ENCODE data around the gene PTPRF.

The PTPRF gene

GRCh38 chr1:43650310-43651085 is 119.8 kb downstream of the PTPRF start:
- H3K36me3 ChIP-seq (ENCODE audit: control insufficient read depth in 5 of 5, insufficient read depth in 5 of 5, low read length in 5 of 5), result peaks cover 11 to 25% (median 19%) of the 10 kb centered on the region in 5 donors
- H3K27ac ChIP-seq (ENCODE audit: low read depth, low read length), result peak overlapping the region; percentile 75
- H3K27me3 ChIP-seq (ENCODE audit: control insufficient read depth in 5 of 5, insufficient read depth in 4 of 5, low read length in 5 of 5), result no peaks in the 10 kb centered on the region
- H3K9ac ChIP-seq (ENCODE audit: low read length in 5 of 5), result peak overlapping the region; percentile 69 to 90 (median 88)
- peaks cover 5 to 35% (median 26%) of the 10 kb centered on the region in 5 donors for H3K4me1 ChIP-seq (ENCODE audit: control insufficient read depth in 5 of 5, insufficient read depth in 5 of 5, low read length in 5 of 5)
- H3K9me3 ChIP-seq (ENCODE audit: control insufficient read depth in 5 of 5, low read length in 5 of 5), result no peaks in the 10 kb centered on the region
- peak overlapping the region; percentile 83 to 97 (median 88) for H3K4me3 ChIP-seq (ENCODE audit: low read depth in 1 of 5, low read length in 5 of 5)

GRCh38 chr1:43651188-43651587 is 120.5 kb downstream of the PTPRF start:
- H3K27me3 ChIP-seq (ENCODE audit: control insufficient read depth in 5 of 5, insufficient read depth in 4 of 5, low read length in 5 of 5), result no peaks in the 10 kb centered on the region
- peaks cover 5 to 35% (median 26%) of the 10 kb centered on the region in 5 donors for H3K4me1 ChIP-seq (ENCODE audit: control insufficient read depth in 5 of 5, insufficient read depth in 5 of 5, low read length in 5 of 5)
- peaks cover 17 to 32% (median 26%) of the 10 kb centered on the region in 5 donors for H3K36me3 ChIP-seq (ENCODE audit: control insufficient read depth in 5 of 5, insufficient read depth in 5 of 5, low read length in 5 of 5)
- H3K27ac ChIP-seq (ENCODE audit: low read depth, low read length), result peak overlapping the region; percentile 24
- no peaks in the 10 kb centered on the region for H3K9me3 ChIP-seq (ENCODE audit: control insufficient read depth in 5 of 5, low read length in 5 of 5)
- peak overlapping the region in 4 of 5 donors; percentile 82 to 90 (median 88) for H3K9ac ChIP-seq (ENCODE audit: low read length in 5 of 5)
- peak overlapping the region; percentile 83 to 97 (median 88) for H3K4me3 ChIP-seq (ENCODE audit: low read depth in 1 of 5, low read length in 5 of 5)

- Histone ChIP-seq H3K4me3 (ENCODE audit: low read depth in 1 of 5, low read length in 5 of 5) (peak overlapping the region in 3 of 5 donors; percentile 38 to 88 (median 87)), H3K9me3 (ENCODE audit: control insufficient read depth in 5 of 5, low read length in 5 of 5) (no peaks in the 10 kb centered on the region), H3K4me1 (ENCODE audit: control insufficient read depth in 5 of 5, insufficient read depth in 5 of 5, low read length in 5 of 5) (peaks cover 5 to 35% (median 26%) of the 10 kb centered on the region in 5 donors), H3K9ac (ENCODE audit: low read length in 5 of 5) (peak overlapping the region in 4 of 5 donors; percentile 69 to 90 (median 86)), H3K27ac (ENCODE audit: low read depth, low read length) (peak overlapping the region; percentile 24), H3K27me3 (ENCODE audit: control insufficient read depth in 5 of 5, insufficient read depth in 4 of 5, low read length in 5 of 5) (no peaks in the 10 kb centered on the region), H3K36me3 (ENCODE audit: control insufficient read depth in 5 of 5, insufficient read depth in 5 of 5, low read length in 5 of 5) (peaks cover 17 to 39% (median 33%) of the 10 kb centered on the region in 5 donors)
Measured at GRCh38 chr1:43651902-43652301, 121.2 kb downstream of the PTPRF start.

- Histone ChIP-seq H3K27ac (ENCODE audit: low read depth, low read length) (no peak overlapping the region), H3K27me3 (ENCODE audit: control insufficient read depth in 5 of 5, insufficient read depth in 4 of 5, low read length in 5 of 5) (no peaks in the 10 kb centered on the region), H3K9ac (ENCODE audit: low read length in 5 of 5) (peak overlapping the region in 1 of 5 donors; percentile 8), H3K4me1 (ENCODE audit: control insufficient read depth in 5 of 5, insufficient read depth in 5 of 5, low read length in 5 of 5) (peaks cover 5 to 35% (median 26%) of the 10 kb centered on the region in 5 donors), H3K4me3 (ENCODE audit: low read depth in 1 of 5, low read length in 5 of 5) (no peak overlapping the region), H3K36me3 (ENCODE audit: control insufficient read depth in 5 of 5, insufficient read depth in 5 of 5, low read length in 5 of 5) (peaks cover 17 to 51% (median 38%) of the 10 kb centered on the region in 5 donors), H3K9me3 (ENCODE audit: control insufficient read depth in 5 of 5, low read length in 5 of 5) (no peaks in the 10 kb centered on the region)
Measured at GRCh38 chr1:43653339-43653738, 122.7 kb downstream of the PTPRF start.

- Histone ChIP-seq H3K9me3 (ENCODE audit: control insufficient read depth in 5 of 5, low read length in 5 of 5) (no peaks in the 10 kb centered on the region), H3K36me3 (ENCODE audit: control insufficient read depth in 5 of 5, insufficient read depth in 5 of 5, low read length in 5 of 5) (peaks cover 17 to 56% (median 41%) of the 10 kb centered on the region in 5 donors), H3K9ac (ENCODE audit: low read length in 5 of 5) (peak overlapping the region in 1 of 5 donors; percentile 8), H3K4me3 (ENCODE audit: low read depth in 1 of 5, low read length in 5 of 5) (no peak overlapping the region), H3K27me3 (ENCODE audit: control insufficient read depth in 5 of 5, insufficient read depth in 4 of 5, low read length in 5 of 5) (no peaks in the 10 kb centered on the region), H3K27ac (ENCODE audit: low read depth, low read length) (no peak overlapping the region), H3K4me1 (ENCODE audit: control insufficient read depth in 5 of 5, insufficient read depth in 5 of 5, low read length in 5 of 5) (peaks cover 5 to 31% (median 24%) of the 10 kb centered on the region in 5 donors)
Measured at GRCh38 chr1:43653893-43654292, 123.2 kb downstream of the PTPRF start.

GRCh38 chr1:43655953-43656352 is 125.3 kb downstream of the PTPRF start:
- Histone ChIP-seq H3K9ac (ENCODE audit: low read length in 5 of 5) (no peak overlapping the region), H3K27ac (ENCODE audit: low read depth, low read length) (no peak overlapping the region), H3K27me3 (ENCODE audit: control insufficient read depth in 5 of 5, insufficient read depth in 4 of 5, low read length in 5 of 5) (no peaks in the 10 kb centered on the region), H3K9me3 (ENCODE audit: control insufficient read depth in 5 of 5, low read length in 5 of 5) (no peaks in the 10 kb centered on the region), H3K36me3 (ENCODE audit: control insufficient read depth in 5 of 5, insufficient read depth in 5 of 5, low read length in 5 of 5) (peaks cover 26 to 75% (median 60%) of the 10 kb centered on the region in 5 donors), H3K4me1 (ENCODE audit: control insufficient read depth in 5 of 5, insufficient read depth in 5 of 5, low read length in 5 of 5) (peaks cover 5 to 19% (median 13%) of the 10 kb centered on the region in 5 donors), H3K4me3 (ENCODE audit: low read depth in 1 of 5, low read length in 5 of 5) (no peak overlapping the region)

GRCh38 chr1:43659212-43660166 is 128.8 kb downstream of the PTPRF start:
- no peak overlapping the region for H3K4me3 ChIP-seq (ENCODE audit: low read depth in 1 of 5, low read length in 5 of 5)
- H3K4me1 ChIP-seq (ENCODE audit: control insufficient read depth in 5 of 5, insufficient read depth in 5 of 5, low read length in 5 of 5), result no peaks in the 10 kb centered on the region
- H3K27me3 ChIP-seq (ENCODE audit: control insufficient read depth in 5 of 5, insufficient read depth in 4 of 5, low read length in 5 of 5), result no peaks in the 10 kb centered on the region
- peak overlapping the region in 1 of 5 donors; percentile 19 for H3K9ac ChIP-seq (ENCODE audit: low read length in 5 of 5)
- H3K9me3 ChIP-seq (ENCODE audit: control insufficient read depth in 5 of 5, low read length in 5 of 5), result no peaks in the 10 kb centered on the region
- no peak overlapping the region for H3K27ac ChIP-seq (ENCODE audit: low read depth, low read length)
- H3K36me3 ChIP-seq (ENCODE audit: control insufficient read depth in 5 of 5, insufficient read depth in 5 of 5, low read length in 5 of 5), result peaks cover 23 to 91% (median 73%) of the 10 kb centered on the region in 5 donors

GRCh38 chr1:43660355-43660754 is 129.7 kb downstream of the PTPRF start:
- Histone ChIP-seq H3K36me3 (ENCODE audit: control insufficient read depth in 5 of 5, insufficient read depth in 5 of 5, low read length in 5 of 5) (peaks cover 30 to 90% (median 78%) of the 10 kb centered on the region in 5 donors), H3K9ac (ENCODE audit: low read length in 5 of 5) (no peak overlapping the region), H3K9me3 (ENCODE audit: control insufficient read depth in 5 of 5, low read length in 5 of 5) (no peaks in the 10 kb centered on the region), H3K4me1 (ENCODE audit: control insufficient read depth in 5 of 5, insufficient read depth in 5 of 5, low read length in 5 of 5) (no peaks in the 10 kb centered on the region), H3K27ac (ENCODE audit: low read depth, low read length) (no peak overlapping the region), H3K4me3 (ENCODE audit: low read depth in 1 of 5, low read length in 5 of 5) (no peak overlapping the region), H3K27me3 (ENCODE audit: control insufficient read depth in 5 of 5, insufficient read depth in 4 of 5, low read length in 5 of 5) (no peaks in the 10 kb centered on the region)

GRCh38 chr1:43664369-43664768 is 133.7 kb downstream of the PTPRF start:
- Histone ChIP-seq H3K4me3 (ENCODE audit: low read depth in 1 of 5, low read length in 5 of 5) (no peak overlapping the region), H3K9me3 (ENCODE audit: control insufficient read depth in 5 of 5, low read length in 5 of 5) (no peaks in the 10 kb centered on the region), H3K27ac (ENCODE audit: low read depth, low read length) (no peak overlapping the region), H3K9ac (ENCODE audit: low read length in 5 of 5) (no peak overlapping the region), H3K27me3 (ENCODE audit: control insufficient read depth in 5 of 5, insufficient read depth in 4 of 5, low read length in 5 of 5) (no peaks in the 10 kb centered on the region), H3K36me3 (ENCODE audit: control insufficient read depth in 5 of 5, insufficient read depth in 5 of 5, low read length in 5 of 5) (peaks cover 46 to 96% (median 89%) of the 10 kb centered on the region in 5 donors), H3K4me1 (ENCODE audit: control insufficient read depth in 5 of 5, insufficient read depth in 5 of 5, low read length in 5 of 5) (no peaks in the 10 kb centered on the region)
